IPS-15b (cell line): ENCODE data around the gene ZC3H14.

ENCODE experiments used
- H3K27me3 ChIP-seq: one replicate; pipeline ENCODE4 v1.6.1; 2013; ENCODE audit warnings: low read length; ENCODE audit not compliant: control insufficient read depth, insufficient read depth
- H3K36me3 ChIP-seq: one replicate; pipeline ENCODE4 v1.6.1; 2013; ENCODE audit warnings: low read length; ENCODE audit not compliant: control insufficient read depth, insufficient read depth
- H3K4me1 ChIP-seq: one replicate; pipeline ENCODE4 v1.6.1; 2013; ENCODE audit warnings: mild to moderate bottlenecking, low read length; ENCODE audit not compliant: control insufficient read depth, insufficient read depth
- H3K4me3 ChIP-seq: one replicate; pipeline ENCODE4 v1.5.1; 2013; ENCODE audit warnings: low read depth, low read length
- H3K9ac ChIP-seq: one replicate; pipeline ENCODE4 v1.6.1; 2013; ENCODE audit warnings: low read depth, mild to moderate bottlenecking, low read length
- H3K9me3 ChIP-seq: one replicate; pipeline ENCODE4 v1.6.1; 2013; ENCODE audit warnings: mild to moderate bottlenecking, low read length; ENCODE audit not compliant: control insufficient read depth, insufficient read depth

The ZC3H14 gene

GRCh38 chr14:88535813-88536212 lies 27.0 kb upstream of the ZC3H14 start:
- no peaks in the 10 kb centered on the region for H3K9me3 ChIP-seq
- no peak overlapping the region for H3K4me3 ChIP-seq
- H3K27me3 ChIP-seq = no peaks in the 10 kb centered on the region
- H3K36me3 ChIP-seq = no peaks in the 10 kb centered on the region
- H3K9ac ChIP-seq = no peak overlapping the region
- no peaks in the 10 kb centered on the region for H3K4me1 ChIP-seq

- Histone ChIP-seq H3K9ac (no peak overlapping the region), H3K36me3 (no peaks in the 10 kb centered on the region), H3K27me3 (no peaks in the 10 kb centered on the region), H3K4me1 (no peaks in the 10 kb centered on the region), H3K4me3 (no peak overlapping the region), H3K9me3 (no peaks in the 10 kb centered on the region)
These were observed 21.5 kb upstream of the ZC3H14 start for GRCh38 chr14:88541324-88541723.

- no peaks in the 10 kb centered on the region for H3K9me3 ChIP-seq
- H3K4me3 ChIP-seq = no peak overlapping the region
- H3K4me1 ChIP-seq = no peaks in the 10 kb centered on the region
- no peaks in the 10 kb centered on the region for H3K36me3 ChIP-seq
- no peaks in the 10 kb centered on the region for H3K27me3 ChIP-seq
- H3K9ac ChIP-seq = no peak overlapping the region
These were observed 19.7 kb upstream of the ZC3H14 start for GRCh38 chr14:88542857-88543795.

GRCh38 chr14:88545256-88545655 lies 17.6 kb upstream of the ZC3H14 start:
- Histone ChIP-seq H3K9me3 (no peaks in the 10 kb centered on the region), H3K4me3 (no peak overlapping the region), H3K36me3 (no peaks in the 10 kb centered on the region), H3K27me3 (no peaks in the 10 kb centered on the region), H3K9ac (no peak overlapping the region), H3K4me1 (no peaks in the 10 kb centered on the region)

- Histone ChIP-seq H3K9ac (no peak overlapping the region), H3K4me1 (no peaks in the 10 kb centered on the region), H3K4me3 (no peak overlapping the region), H3K27me3 (no peaks in the 10 kb centered on the region), H3K36me3 (no peaks in the 10 kb centered on the region), H3K9me3 (no peaks in the 10 kb centered on the region)
These were observed 16.0 kb upstream of the ZC3H14 start for GRCh38 chr14:88546621-88547385.

GRCh38 chr14:88547386-88547780 lies 15.5 kb upstream of the ZC3H14 start:
- no peaks in the 10 kb centered on the region for H3K4me1 ChIP-seq
- H3K27me3 ChIP-seq = peaks cover 2% of the 10 kb centered on the region
- no peak overlapping the region for H3K9ac ChIP-seq
- no peaks in the 10 kb centered on the region for H3K9me3 ChIP-seq
- no peaks in the 10 kb centered on the region for H3K36me3 ChIP-seq
- no peak overlapping the region for H3K4me3 ChIP-seq

GRCh38 chr14:88550078-88550477 lies 12.8 kb upstream of the ZC3H14 start:
- Histone ChIP-seq H3K4me3 (no peak overlapping the region), H3K9me3 (no peaks in the 10 kb centered on the region), H3K4me1 (no peaks in the 10 kb centered on the region), H3K27me3 (peaks cover 15% of the 10 kb centered on the region), H3K36me3 (no peaks in the 10 kb centered on the region), H3K9ac (no peak overlapping the region)

- no peaks in the 10 kb centered on the region for H3K9me3 ChIP-seq
- H3K9ac ChIP-seq = peak overlapping the region; percentile 78
- no peaks in the 10 kb centered on the region for H3K36me3 ChIP-seq
- peak overlapping the region; percentile 70 for H3K4me3 ChIP-seq
- H3K27me3 ChIP-seq = peaks cover 15% of the 10 kb centered on the region
- no peaks in the 10 kb centered on the region for H3K4me1 ChIP-seq
These were observed 11.6 kb upstream of the ZC3H14 start for GRCh38 chr14:88551094-88551870.

- Histone ChIP-seq H3K9me3 (no peaks in the 10 kb centered on the region), H3K27me3 (peaks cover 15% of the 10 kb centered on the region), H3K4me3 (peak overlapping the region; percentile 70), H3K4me1 (no peaks in the 10 kb centered on the region), H3K36me3 (no peaks in the 10 kb centered on the region), H3K9ac (no peak overlapping the region)
These were observed 10.8 kb upstream of the ZC3H14 start for GRCh38 chr14:88551980-88552431.

- Histone ChIP-seq H3K4me1 (no peaks in the 10 kb centered on the region), H3K27me3 (peaks cover 15% of the 10 kb centered on the region), H3K36me3 (no peaks in the 10 kb centered on the region), H3K9ac (no peak overlapping the region), H3K9me3 (no peaks in the 10 kb centered on the region), H3K4me3 (no peak overlapping the region)
These were observed 10.0 kb upstream of the ZC3H14 start for GRCh38 chr14:88552876-88553275.

GRCh38 chr14:88553886-88554456 lies 8.9 kb upstream of the ZC3H14 start:
- Histone ChIP-seq H3K4me3 (peak overlapping the region; percentile 75), H3K27me3 (peaks cover 15% of the 10 kb centered on the region), H3K4me1 (no peaks in the 10 kb centered on the region), H3K9me3 (no peaks in the 10 kb centered on the region), H3K9ac (peak overlapping the region; percentile 74), H3K36me3 (no peaks in the 10 kb centered on the region)
